Kidney (tissue), 14 donors: Measurements from ENCODE around the gene ENPP3. TPM values are rescaled to one million over a fixed set of nuclear protein-coding genes. Genes with fewer than 3 reads are reported as not detected.

Source experiments
- DNase-seq, 5 donors: peaks; one replicate each; pipeline ENCODE4 v3.0.0-alpha.2; 2013 to 2020
- FAIRE-seq: peaks from 2 replicates; lab custom pipeline; 2012; peaks lifted over from hg19 to GRCh38; lab: Jason Lieb, UNC
- H3K27ac ChIP-seq, 2 donors: one replicate each; pipeline ENCODE4 v1.7.0; 2013; ENCODE audit warnings: low read depth in 2 of 2, low read length in 2 of 2, inconsistent platforms in 1 of 2
- H3K27me3 ChIP-seq: one replicate; pipeline ENCODE4 v1.7.1; 2013; ENCODE audit warnings: low read length, inconsistent platforms; ENCODE audit not compliant: control insufficient read depth, insufficient read depth
- H3K36me3 ChIP-seq, 3 donors: one replicate each; pipeline versions ENCODE4 v1.7.0 to v1.7.1; 2013; ENCODE audit warnings: low read length in 3 of 3, control low read depth in 1 of 3, inconsistent platforms in 1 of 3; ENCODE audit not compliant: insufficient read depth in 3 of 3, control insufficient read depth in 2 of 3
- H3K4me1 ChIP-seq, 3 donors: one replicate each; pipeline versions ENCODE4 v1.7.0 to v1.7.1; 2013; ENCODE audit warnings: low read length in 3 of 3, inconsistent platforms in 1 of 3, low read depth in 1 of 3; ENCODE audit not compliant: control insufficient read depth in 2 of 3, insufficient read depth in 2 of 3
- H3K4me3 ChIP-seq, 3 donors: one replicate each; pipeline versions ENCODE4 v1.7.0 to v1.8.1; 2013; ENCODE audit warnings: low read length in 3 of 3, control low read depth in 1 of 3, inconsistent platforms in 1 of 3
- H3K9ac ChIP-seq, 3 donors: one replicate each; pipeline versions ENCODE4 v1.7.0 to v1.7.1; 2013; ENCODE audit warnings: low read length in 3 of 3, control low read depth in 1 of 3, inconsistent platforms in 1 of 3
- H3K9me3 ChIP-seq, 3 donors: one replicate each; pipeline versions ENCODE4 v1.7.0 to v1.7.1; 2013; ENCODE audit warnings: low read length in 3 of 3, control low read depth in 1 of 3, inconsistent platforms in 1 of 3; ENCODE audit not compliant: control insufficient read depth in 2 of 3, insufficient read depth in 1 of 3
- CTCF ChIP-seq: IDR thresholded peaks from 3 replicates; pipeline ENCODE4 v1.5.1; 2012; ENCODE audit warnings: mild to moderate bottlenecking, moderate library complexity, borderline replicate concordance; ENCODE audit not compliant: insufficient read depth; ENCODE audit errors: extremely low read depth
- intact Hi-C: fragments of 100-400 bp; cut with DNase I; formaldehyde crosslinking; loops from one replicate; pipeline ENCODE4 v1.11.1; 2022
- polyA plus RNA-seq: library from polyadenylated mRNA; stranded (reverse); fragments of 350-450 nt; fragmentation: Illumina TruSeq; extraction: RNeasy Lipid Tissue Mini Kit (QIAGEN cat#74804); gene quantifications from one replicate; pipeline ENCODE4 v1.2.3, GENCODE V29; 2014; ENCODE audit warnings: low read depth, low replicate concordance; ENCODE audit not compliant: insufficient read depth
- total RNA-seq: library from RNA; stranded (reverse); fragmentation: NEBNext Ultra II Directional; extraction: Animal tissue kit (Norgen Biotek cat#: 25700); gene quantifications from one replicate; pipeline ENCODE4 v1.2.1, GENCODE V29; 2021
- donor health status: control.
- donor health status: control.
- donor health status: control.
- donor health status: control.
- donor health status: control.
- donor health status: DM: yes; HTN: yes; CAD: no.
- donor health status: Normal renal cell carcinoma (clear cell type).

Gene ENPP3
- total and polyA plus RNA-seq, 2 donors from 2014 or later = 2.0 to 2.5 TPM

GRCh38 chr6:131758920-131759319, 121.8 kb downstream of the ENPP3 start:
- no peak for TF ChIP-seq CTCF
- no peak for FAIRE-seq
- H3K4me3 ChIP-seq = no peak overlapping the region

GRCh38 chr6:131761060-131761761, 124.1 kb downstream of the ENPP3 start:
- FAIRE-seq = no peak
- Histone ChIP-seq H3K9ac (no peak overlapping the region), H3K9me3 (no peaks in the 10 kb centered on the region), H3K27ac (no peak overlapping the region), H3K4me1 (no peaks in the 10 kb centered on the region), H3K36me3 (no peaks in the 10 kb centered on the region), H3K4me3 (no peak overlapping the region), H3K27me3 (no peaks in the 10 kb centered on the region)
- intact Hi-C loops = no loop called here
- no peak for DNase-seq
- TF ChIP-seq CTCF = no peak

More at GRCh38 chr6:131758920-131759319, 121.8 kb downstream of the ENPP3 start:
- intact Hi-C loops = no loop called here
- H3K36me3 ChIP-seq = no peaks in the 10 kb centered on the region
- H3K27me3 ChIP-seq = no peaks in the 10 kb centered on the region
- no peaks in the 10 kb centered on the region for H3K9me3 ChIP-seq
- no peak overlapping the region for H3K9ac ChIP-seq
- DNase-seq = no peak
- H3K4me1 ChIP-seq = no peaks in the 10 kb centered on the region
- no peak overlapping the region for H3K27ac ChIP-seq

- DNase-seq (no peak), FAIRE-seq (no peak)
- Histone ChIP-seq H3K9me3 (no peaks in the 10 kb centered on the region), H3K9ac (no peak overlapping the region), H3K27ac (no peak overlapping the region), H3K27me3 (no peaks in the 10 kb centered on the region), H3K4me3 (no peak overlapping the region), H3K36me3 (no peaks in the 10 kb centered on the region), H3K4me1 (no peaks in the 10 kb centered on the region)
- no peak for TF ChIP-seq CTCF
- intact Hi-C loops = no loop called here
Measured at GRCh38 chr6:131761762-131762067, 124.6 kb downstream of the ENPP3 start.

GRCh38 chr6:131762984-131763383, 125.9 kb downstream of the ENPP3 start:
- FAIRE-seq (no peak), DNase-seq (no peak)
- Histone ChIP-seq H3K9ac (no peak overlapping the region), H3K9me3 (no peaks in the 10 kb centered on the region), H3K27ac (no peak overlapping the region), H3K36me3 (no peaks in the 10 kb centered on the region), H3K4me3 (no peak overlapping the region), H3K4me1 (no peaks in the 10 kb centered on the region), H3K27me3 (no peaks in the 10 kb centered on the region)
- no peak for TF ChIP-seq CTCF
- intact Hi-C loops = no loop called here
